ENCODE results near the gene EFCC1. TPM values are rescaled to one million over a fixed set of nuclear protein-coding genes. Genes with fewer than 3 reads are reported as not detected.

Gene EFCC1, protein sequence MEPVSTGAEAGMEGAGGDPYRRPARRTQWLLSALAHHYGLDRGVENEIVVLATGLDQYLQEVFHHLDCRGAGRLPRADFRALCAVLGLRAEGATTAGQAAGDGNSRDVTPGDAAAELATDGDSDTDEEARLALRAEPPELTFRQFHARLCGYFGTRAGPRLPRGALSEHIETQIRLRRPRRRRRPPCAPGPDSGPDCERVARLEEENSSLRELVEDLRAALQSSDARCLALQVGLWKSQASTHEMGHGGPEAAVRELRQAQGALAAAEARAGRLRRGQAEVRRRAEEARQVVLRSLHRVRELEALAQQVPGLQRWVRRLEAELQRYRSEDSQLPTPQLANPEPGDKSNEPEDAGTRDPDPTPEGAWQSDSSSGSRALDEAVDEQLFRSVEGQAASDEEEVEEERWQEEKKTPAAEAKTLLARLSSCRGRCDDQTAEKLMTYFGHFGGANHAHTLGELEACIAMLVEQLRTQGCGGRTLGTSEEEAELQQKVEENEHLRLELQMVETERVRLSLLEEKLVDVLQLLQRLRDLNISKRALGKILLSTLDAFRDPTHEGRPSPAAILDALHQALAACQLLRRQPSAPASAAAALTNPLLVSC
- 1.3 and 2.3 TPM in 2 replicates for total RNA-seq

DNA sequence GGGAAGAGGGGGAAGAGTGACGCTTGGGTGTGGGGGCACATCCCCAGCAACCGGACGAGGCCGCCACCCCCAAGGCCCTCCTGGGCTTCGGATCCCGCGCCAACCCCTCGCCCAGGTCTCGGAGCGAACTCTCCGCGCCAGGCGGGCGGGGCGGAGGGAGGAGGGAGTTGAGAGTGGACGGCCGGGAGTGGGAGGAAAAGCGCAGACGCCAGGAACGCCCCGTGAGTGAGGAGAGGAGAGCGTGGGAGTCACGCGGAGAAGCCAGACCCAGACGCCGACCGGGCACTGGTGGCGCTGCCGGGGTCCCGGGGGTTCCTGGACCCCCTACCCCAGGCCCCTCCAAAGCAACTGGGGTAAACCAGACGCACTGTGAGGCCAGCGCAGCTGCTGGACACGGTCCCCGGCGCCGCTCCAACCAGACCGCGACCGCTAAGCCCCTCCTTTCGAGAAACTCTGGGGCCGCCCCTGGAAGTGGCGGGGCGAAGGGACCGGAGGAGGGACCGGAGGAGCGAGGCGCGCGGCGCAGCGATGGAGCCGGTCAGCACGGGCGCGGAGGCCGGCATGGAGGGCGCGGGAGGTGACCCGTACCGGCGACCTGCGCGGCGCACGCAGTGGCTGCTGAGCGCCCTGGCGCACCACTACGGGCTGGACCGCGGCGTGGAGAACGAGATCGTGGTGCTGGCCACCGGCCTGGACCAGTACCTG is at the start of gene EFCC1:
Gene EFCC1 (plus strand): TSS at position 204 of the 705 bp plus-strand sequence. CDS start 325 bp downstream, at position 529.

DNA sequence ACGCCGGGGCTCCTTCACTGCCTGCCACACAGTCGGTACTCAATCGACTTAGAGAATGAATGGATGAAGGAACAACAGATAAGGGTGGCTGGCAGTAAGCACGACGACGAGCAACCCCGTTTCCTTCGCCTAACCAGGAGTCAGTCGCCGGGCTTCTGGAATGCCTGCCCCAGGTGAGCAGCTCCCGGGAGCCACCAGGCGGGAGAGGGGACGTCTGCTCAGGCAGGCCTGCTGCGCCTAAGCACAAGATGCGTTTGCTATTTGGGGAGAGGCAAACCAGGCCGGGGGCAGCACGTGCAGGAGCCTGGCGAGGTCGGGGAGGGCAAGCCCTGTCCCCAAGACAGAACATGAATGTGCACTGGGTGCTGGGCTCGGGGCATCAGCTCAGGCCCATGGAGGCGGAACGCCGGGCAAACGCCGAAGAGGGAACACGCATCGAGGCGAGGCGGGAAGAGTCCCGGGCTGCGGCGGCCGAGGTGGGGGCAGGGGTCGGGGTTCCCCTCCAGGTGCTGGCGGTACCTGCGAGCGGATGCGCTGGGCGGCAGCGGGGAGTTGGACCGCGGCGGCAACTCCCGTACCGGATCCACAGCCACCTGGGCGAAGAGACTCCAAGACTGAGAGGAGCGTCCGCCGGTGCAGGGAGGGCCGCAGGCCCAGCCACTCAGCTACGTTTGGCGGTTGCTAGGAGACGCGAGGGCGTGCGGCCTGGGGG is 7.5 kb upstream of the EFCC1 start, which contains the start of gene CFAP92:
Gene CFAP92 (minus strand): TSS at position 616 of the 712 bp plus-strand sequence. CDS start 772 bp downstream, outside the sequence.

DNA sequence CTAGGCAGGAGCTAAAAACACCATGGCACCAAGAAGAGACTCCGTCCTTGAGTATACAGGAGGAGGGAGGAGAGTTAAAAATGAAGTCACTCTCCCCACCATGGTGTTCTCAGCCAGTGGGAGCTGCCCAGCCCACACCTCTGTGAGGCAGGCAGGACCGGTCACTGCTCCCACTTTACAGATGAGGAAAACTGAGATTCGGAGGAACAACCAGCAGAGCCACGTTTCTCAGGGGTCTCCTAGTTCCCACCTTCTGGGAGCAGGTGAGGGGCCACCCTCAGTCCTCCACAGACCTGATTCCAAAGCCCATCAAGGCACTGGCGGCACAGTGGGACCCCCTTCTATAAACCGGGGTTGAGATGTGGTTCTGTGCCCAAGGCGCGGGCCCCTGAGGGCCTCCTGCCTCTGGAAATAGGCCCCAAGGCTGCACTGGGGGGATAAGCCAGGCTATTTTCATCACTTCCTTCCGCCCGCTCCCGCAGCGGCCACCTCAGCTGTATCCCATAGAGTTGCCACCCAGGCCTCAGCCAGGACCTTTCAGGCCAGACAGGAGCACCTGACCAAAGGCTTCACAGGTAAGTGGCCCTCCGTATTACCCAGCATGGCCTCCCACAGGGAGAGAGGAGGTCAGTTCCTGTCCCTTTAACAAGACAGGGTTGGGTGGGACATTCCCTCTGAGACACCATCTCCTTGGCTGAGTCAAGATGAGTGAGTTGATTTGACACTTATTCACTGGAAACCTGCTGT is 59.3 kb downstream of the EFCC1 start, which contains the start of gene GP9:
Gene GP9 (plus strand): TSS at position 504 of the 747 bp plus-strand sequence. CDS start 961 bp downstream, outside the sequence.

Other genes starting within 250 kb of the EFCC1 start
- 36.9 and 41.6 TPM in 2 replicates for gene ACAD9, start 121.7 kb upstream of the EFCC1 start, total RNA-seq
- 0.48 and 0.65 TPM in 2 replicates for gene CFAP92, start 7.2 kb upstream of the EFCC1 start, total RNA-seq
- gene GP9, start 59.5 kb downstream of the EFCC1 start, total RNA-seq = not detected in 2 replicates
- gene RAB43, start 120.5 kb downstream of the EFCC1 start, total RNA-seq = 37.2 and 43.1 TPM in 2 replicates
- 25.2 and 32.2 TPM in 2 replicates for gene ISY1, start 159.8 kb downstream of the EFCC1 start, total RNA-seq
- 220 and 239 TPM in 2 replicates for gene CNBP, start 182.6 kb downstream of the EFCC1 start, total RNA-seq
- 252 and 312 TPM in 2 replicates for gene COPG1, start 248.3 kb downstream of the EFCC1 start, total RNA-seq